GM18519 (cell line): ENCODE data around the gene SUPT16H.
"Not testable (repeated sequence)": the region's sequence is repeated elsewhere in the genome, so short reads cannot be mapped to it uniquely, and the experiment has no call there.

ENCODE experiments used
- ATAC-seq: cut with Tn5 transposase; IDR thresholded peaks from one replicate; pipeline ENCODE4 v1.9.1; 2021; ENCODE audit warnings: mild to moderate bottlenecking, moderate library complexity; ENCODE audit not compliant: unreplicated experiment, low FRiP score

Gene SUPT16H

GRCh38 chr14:21383848-21384493, at the start of gene SUPT16H:
Gene SUPT16H, minus strand, starts transcription at chr14:21384019. Its CDS starts 92 bp downstream, at chr14:21383927.
- peak; percentile 79 for ATAC-seq

- no peak for ATAC-seq
These were observed 47.3 kb upstream of the SUPT16H start for GRCh38 chr14:21431126-21431525.

- no peak for ATAC-seq
These were observed 45.1 kb upstream of the SUPT16H start for GRCh38 chr14:21428930-21429329.

- ATAC-seq: no peak
These were observed 42.9 kb upstream of the SUPT16H start for GRCh38 chr14:21426692-21427091.

GRCh38 chr14:21419528-21419927, 35.7 kb upstream of the SUPT16H start:
- no peak for ATAC-seq

- ATAC-seq: no peak
These were observed 31.5 kb upstream of the SUPT16H start for GRCh38 chr14:21415329-21415728.

- peak; percentile 64 for ATAC-seq
These were observed 30.4 kb upstream of the SUPT16H start for GRCh38 chr14:21414137-21414631.

- ATAC-seq: no peak
These were observed 24.3 kb upstream of the SUPT16H start for GRCh38 chr14:21408147-21408546.

- no peak for ATAC-seq
These were observed 22.4 kb upstream of the SUPT16H start for GRCh38 chr14:21406213-21406612.

- ATAC-seq: no peak
These were observed 21.3 kb upstream of the SUPT16H start for GRCh38 chr14:21405097-21405496.

GRCh38 chr14:21399311-21399870, 15.6 kb upstream of the SUPT16H start:
- no peak for ATAC-seq

- ATAC-seq: no peak
These were observed 15.1 kb upstream of the SUPT16H start for GRCh38 chr14:21398901-21399300.

GRCh38 chr14:21395450-21395849, 11.6 kb upstream of the SUPT16H start:
- ATAC-seq: no peak

- no peak for ATAC-seq
These were observed 1.5 kb upstream of the SUPT16H start for GRCh38 chr14:21385188-21385904.

GRCh38 chr14:21384494-21384851, 654 bp upstream of the SUPT16H start:
- no peak for ATAC-seq

- no peak for ATAC-seq
These were observed 652 bp downstream of the SUPT16H start for GRCh38 chr14:21382886-21383847.

GRCh38 chr14:21382095-21382494, 1.7 kb downstream of the SUPT16H start:
- no peak for ATAC-seq

GRCh38 chr14:21379338-21379737, 4.5 kb downstream of the SUPT16H start:
- no peak for ATAC-seq

GRCh38 chr14:21373980-21374379, 9.8 kb downstream of the SUPT16H start:
- ATAC-seq: no peak

GRCh38 chr14:21372814-21373213, 11.0 kb downstream of the SUPT16H start:
- not testable (repeated sequence) for ATAC-seq
